Measurements from ENCODE around the gene ALDH1L1.

DNA sequence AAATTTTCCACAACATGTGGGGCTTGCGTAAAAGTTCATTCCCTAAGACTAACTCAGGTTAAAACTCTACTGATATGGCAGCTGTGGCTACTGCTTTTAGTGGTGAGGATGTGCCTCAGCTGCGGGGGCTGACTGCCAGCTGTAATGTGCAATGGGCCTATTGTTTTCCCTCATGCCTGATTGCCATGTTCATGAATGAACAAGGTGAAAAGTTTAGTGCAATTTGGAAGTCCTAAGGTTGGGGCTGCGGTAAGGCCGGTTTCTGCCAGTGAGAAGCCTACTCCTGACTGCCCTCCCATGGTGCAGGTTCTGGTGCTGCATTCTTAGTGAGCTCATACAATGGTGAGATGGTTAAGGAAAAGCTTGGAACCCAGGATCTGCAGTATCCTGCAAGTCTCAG, 10.9 kb upstream of the ALDH1L1 start:
- TF ChIP-seq, protein P1, sequence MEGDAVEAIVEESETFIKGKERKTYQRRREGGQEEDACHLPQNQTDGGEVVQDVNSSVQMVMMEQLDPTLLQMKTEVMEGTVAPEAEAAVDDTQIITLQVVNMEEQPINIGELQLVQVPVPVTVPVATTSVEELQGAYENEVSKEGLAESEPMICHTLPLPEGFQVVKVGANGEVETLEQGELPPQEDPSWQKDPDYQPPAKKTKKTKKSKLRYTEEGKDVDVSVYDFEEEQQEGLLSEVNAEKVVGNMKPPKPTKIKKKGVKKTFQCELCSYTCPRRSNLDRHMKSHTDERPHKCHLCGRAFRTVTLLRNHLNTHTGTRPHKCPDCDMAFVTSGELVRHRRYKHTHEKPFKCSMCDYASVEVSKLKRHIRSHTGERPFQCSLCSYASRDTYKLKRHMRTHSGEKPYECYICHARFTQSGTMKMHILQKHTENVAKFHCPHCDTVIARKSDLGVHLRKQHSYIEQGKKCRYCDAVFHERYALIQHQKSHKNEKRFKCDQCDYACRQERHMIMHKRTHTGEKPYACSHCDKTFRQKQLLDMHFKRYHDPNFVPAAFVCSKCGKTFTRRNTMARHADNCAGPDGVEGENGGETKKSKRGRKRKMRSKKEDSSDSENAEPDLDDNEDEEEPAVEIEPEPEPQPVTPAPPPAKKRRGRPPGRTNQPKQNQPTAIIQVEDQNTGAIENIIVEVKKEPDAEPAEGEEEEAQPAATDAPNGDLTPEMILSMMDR (IDR thresholded peaks at IDR 0.05) = no peak
- TF ChIP-seq POLR2A (IDR thresholded peaks at IDR 0.05) = no peak
